ENCODE results near the gene PREX1. TPM values are rescaled to one million over a fixed set of nuclear protein-coding genes. Genes with fewer than 3 reads are reported as not detected.

PREX1 gene
- total and polyA plus RNA-seq, 9 donors: 3.8 to 13.6 (median 6.7) TPM

DNA sequence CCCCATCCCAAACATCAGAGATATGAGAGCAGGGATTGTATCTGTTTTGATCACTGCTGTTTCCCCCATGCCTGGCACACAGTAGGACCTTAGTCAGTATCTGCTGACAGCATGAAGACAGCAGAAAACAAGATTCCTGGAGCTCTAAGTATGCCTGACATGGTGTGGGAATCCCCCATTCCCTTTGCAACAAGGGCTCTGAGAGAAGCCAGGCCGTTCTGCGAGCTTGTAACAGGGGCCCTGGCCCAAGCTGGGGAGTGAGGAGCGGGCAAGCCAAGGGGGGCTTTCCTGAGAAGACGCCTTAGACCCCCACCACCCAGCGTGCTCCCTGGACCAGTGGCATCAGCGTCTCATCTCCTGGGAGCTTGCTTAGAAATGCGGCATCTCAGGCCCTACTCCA lies 25.2 kb downstream of the PREX1 start:
- Histone ChIP-seq H3K4me1 (ENCODE audit: insufficient read depth) (no peaks in the 10 kb centered on the region), H3K36me3 (no peaks in the 10 kb centered on the region), H3K4me3 (no peak overlapping the region), H3K27ac (no peak overlapping the region), H3K9me3 (no peaks in the 10 kb centered on the region), H3K27me3 (no peaks in the 10 kb centered on the region)
- WGBS, 3 donors: 95 to 99% (median 95%) methylated on average over 7 of the region's 7 CpGs
- intact Hi-C loops (cut with DNase I): no loop called here
- TF ChIP-seq, protein P1, sequence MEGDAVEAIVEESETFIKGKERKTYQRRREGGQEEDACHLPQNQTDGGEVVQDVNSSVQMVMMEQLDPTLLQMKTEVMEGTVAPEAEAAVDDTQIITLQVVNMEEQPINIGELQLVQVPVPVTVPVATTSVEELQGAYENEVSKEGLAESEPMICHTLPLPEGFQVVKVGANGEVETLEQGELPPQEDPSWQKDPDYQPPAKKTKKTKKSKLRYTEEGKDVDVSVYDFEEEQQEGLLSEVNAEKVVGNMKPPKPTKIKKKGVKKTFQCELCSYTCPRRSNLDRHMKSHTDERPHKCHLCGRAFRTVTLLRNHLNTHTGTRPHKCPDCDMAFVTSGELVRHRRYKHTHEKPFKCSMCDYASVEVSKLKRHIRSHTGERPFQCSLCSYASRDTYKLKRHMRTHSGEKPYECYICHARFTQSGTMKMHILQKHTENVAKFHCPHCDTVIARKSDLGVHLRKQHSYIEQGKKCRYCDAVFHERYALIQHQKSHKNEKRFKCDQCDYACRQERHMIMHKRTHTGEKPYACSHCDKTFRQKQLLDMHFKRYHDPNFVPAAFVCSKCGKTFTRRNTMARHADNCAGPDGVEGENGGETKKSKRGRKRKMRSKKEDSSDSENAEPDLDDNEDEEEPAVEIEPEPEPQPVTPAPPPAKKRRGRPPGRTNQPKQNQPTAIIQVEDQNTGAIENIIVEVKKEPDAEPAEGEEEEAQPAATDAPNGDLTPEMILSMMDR (IDR thresholded peaks at IDR 0.05): no peak
- TF ChIP-seq POLR2A (IDR thresholded peaks at IDR 0.05) (no peak), EP300 (IDR thresholded peaks at IDR 0.05) (no peak)
- DNase-seq: no peak

DNA sequence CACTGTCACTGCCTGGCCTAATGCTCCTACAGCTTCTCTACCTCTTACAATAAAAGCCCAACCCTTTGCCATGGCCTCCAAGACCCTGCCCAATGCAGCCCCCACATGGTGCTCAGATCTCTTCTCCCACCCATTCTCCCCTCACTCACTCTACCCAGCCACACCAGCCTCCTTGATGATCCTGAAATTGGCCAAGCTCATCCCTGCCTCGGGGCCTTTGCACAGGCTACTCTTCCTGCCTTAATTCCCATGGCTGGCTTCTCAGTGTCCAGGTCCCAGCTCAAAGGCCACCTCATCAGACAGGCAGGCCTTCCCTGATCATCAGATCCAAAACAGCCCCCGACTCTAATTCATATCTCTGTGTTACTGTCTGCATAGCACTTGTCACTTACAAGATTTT lies 25.6 kb downstream of the PREX1 start:
- H3K36me3 ChIP-seq: no peaks in the 10 kb centered on the region
- no peak overlapping the region for H3K27ac ChIP-seq
- H3K4me1 ChIP-seq (ENCODE audit: insufficient read depth): no peaks in the 10 kb centered on the region
- H3K4me3 ChIP-seq: no peak overlapping the region
- no peaks in the 10 kb centered on the region for H3K9me3 ChIP-seq
- no peak for DNase-seq
- TF ChIP-seq POLR2A (IDR thresholded peaks at IDR 0.05): no peak
- no peak for TF ChIP-seq EP300 (IDR thresholded peaks at IDR 0.05)
- TF ChIP-seq, protein P1 (IDR thresholded peaks at IDR 0.05): no peak
- intact Hi-C loops (cut with DNase I): no loop called here
- 89 to 95% (median 95%) methylated on average over 2 of the region's 2 CpGs for WGBS, 3 donors
- H3K27me3 ChIP-seq: no peaks in the 10 kb centered on the region

DNA sequence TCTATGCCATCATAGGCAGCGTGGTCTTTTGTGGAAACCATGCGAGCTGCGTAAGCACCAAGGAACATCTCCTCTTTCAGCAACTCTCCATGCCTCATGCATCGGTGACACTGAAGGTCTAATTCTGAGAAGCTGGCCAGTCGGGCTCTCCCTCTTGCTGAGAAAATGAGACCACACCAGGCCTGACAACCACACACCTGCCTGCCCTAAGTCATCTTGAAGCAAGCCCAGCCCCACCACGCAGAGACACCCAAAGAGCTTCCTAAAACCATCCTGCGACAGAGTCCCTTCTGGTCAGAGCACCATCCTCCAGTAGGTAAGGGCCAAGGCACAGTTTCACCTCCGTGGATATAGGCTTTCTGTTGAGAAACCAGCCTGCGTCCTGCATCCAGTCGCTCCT lies 26.6 kb downstream of the PREX1 start:
- 96 to 97% (median 97%) methylated on average over 10 of the region's 10 CpGs for WGBS, 3 donors

DNA sequence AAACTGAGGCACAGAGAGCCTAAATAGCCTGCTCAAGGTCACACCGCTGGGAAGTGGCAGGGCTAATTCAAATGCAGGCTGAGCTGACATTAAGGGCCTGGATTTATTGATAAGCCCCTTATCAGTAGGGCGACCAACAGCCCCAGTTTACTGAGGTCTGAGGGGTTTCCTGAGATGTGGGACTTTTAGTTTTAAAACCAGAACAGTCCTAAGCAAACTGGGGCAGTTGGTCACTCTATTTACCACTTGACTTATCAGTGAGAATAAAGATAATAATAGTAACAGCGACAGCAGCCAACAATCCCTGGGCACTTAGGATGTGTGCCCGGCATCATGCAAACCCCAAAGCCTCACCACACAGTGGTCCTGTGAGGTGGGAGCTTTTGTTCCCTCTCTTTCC lies 27.6 kb downstream of the PREX1 start:
- DNase-seq: no peak
- Histone ChIP-seq H3K4me3 (no peak overlapping the region), H3K36me3 (no peaks in the 10 kb centered on the region), H3K27ac (no peak overlapping the region), H3K4me1 (ENCODE audit: insufficient read depth) (no peaks in the 10 kb centered on the region), H3K27me3 (no peaks in the 10 kb centered on the region), H3K9me3 (no peaks in the 10 kb centered on the region)
- TF ChIP-seq POLR2A (IDR thresholded peaks at IDR 0.05) (no peak), EP300 (IDR thresholded peaks at IDR 0.05) (no peak)
- TF ChIP-seq, protein P1 (IDR thresholded peaks at IDR 0.05): no peak
- 68 to 90% (median 81%) methylated on average over 4 of the region's 4 CpGs for WGBS, 3 donors
- intact Hi-C loops (cut with DNase I): no loop called here

More for the DNA sequence above, 26.6 kb downstream of the PREX1 start:
- Histone ChIP-seq H3K4me3 (no peak overlapping the region), H3K9me3 (no peaks in the 10 kb centered on the region), H3K27ac (no peak overlapping the region), H3K27me3 (no peaks in the 10 kb centered on the region), H3K4me1 (ENCODE audit: insufficient read depth) (no peaks in the 10 kb centered on the region), H3K36me3 (no peaks in the 10 kb centered on the region)
- no peak for DNase-seq
- intact Hi-C loops (cut with DNase I): no loop called here
- TF ChIP-seq POLR2A (IDR thresholded peaks at IDR 0.05): no peak
- no peak for TF ChIP-seq EP300 (IDR thresholded peaks at IDR 0.05)
- TF ChIP-seq, protein P1 (IDR thresholded peaks at IDR 0.05): no peak

Data from ovary (tissue), 9 donors.